GM13977 (cell line): ENCODE results near the gene WNT9B.

Experiments
- DNase-seq: peaks from one replicate; pipeline ENCODE4 v3.0.0; 2012; ENCODE audit warnings: low spot score
- CTCF ChIP-seq: IDR thresholded peaks from 2 replicates; pipeline ENCODE4 v1.5.1; 2012; ENCODE audit warnings: mild to moderate bottlenecking, control low read depth; ENCODE audit not compliant: insufficient read depth; ENCODE audit errors: extremely low read depth, missing control alignments
- in situ Hi-C: fragments of 300-500 bp; cut with MboI; formaldehyde crosslinking; loops from one replicate; pipeline ENCODE4 v1.12.0; 2022; ENCODE audit warnings: low sequenced_read_pairs, low pct_unique_long_range_greater_than_20kb, mixed read lengths, inconsistent platforms; ENCODE audit not compliant: unreplicated experiment

The WNT9B gene

GRCh38 chr17:46869296-46869695 lies 17.9 kb downstream of the WNT9B start:
- TF ChIP-seq CTCF: no peak
- in situ Hi-C loops: no loop called here
- DNase-seq: no peak

- DNase-seq: no peak
- no peak for TF ChIP-seq CTCF
- in situ Hi-C loops: no loop called here
Observed at GRCh38 chr17:46869975-46870803, 18.8 kb downstream of the WNT9B start.

GRCh38 chr17:46872421-46872820 lies 21.0 kb downstream of the WNT9B start:
- in situ Hi-C loops: no loop called here
- TF ChIP-seq CTCF: no peak
- DNase-seq: no peak

- no peak for DNase-seq
- no peak for TF ChIP-seq CTCF
- in situ Hi-C loops: no loop called here
Observed at GRCh38 chr17:46873941-46874645, 22.7 kb downstream of the WNT9B start.

- DNase-seq: no peak
- in situ Hi-C loops: loop anchor here (25.0 kb wide), 1 partner anchor 88 kb away; no protein-coding TSS in a partner anchor
- TF ChIP-seq CTCF: no peak
Observed at GRCh38 chr17:46874906-46875305, 23.5 kb downstream of the WNT9B start.

- in situ Hi-C loops: loop anchor here (25.0 kb wide), 1 partner anchor 89 kb away; no protein-coding TSS in a partner anchor
- no peak for TF ChIP-seq CTCF
- no peak for DNase-seq
Observed at GRCh38 chr17:46875849-46876352, 24.5 kb downstream of the WNT9B start.
